ENCODE data around the gene BRIP1.

Gene BRIP1

DNA sequence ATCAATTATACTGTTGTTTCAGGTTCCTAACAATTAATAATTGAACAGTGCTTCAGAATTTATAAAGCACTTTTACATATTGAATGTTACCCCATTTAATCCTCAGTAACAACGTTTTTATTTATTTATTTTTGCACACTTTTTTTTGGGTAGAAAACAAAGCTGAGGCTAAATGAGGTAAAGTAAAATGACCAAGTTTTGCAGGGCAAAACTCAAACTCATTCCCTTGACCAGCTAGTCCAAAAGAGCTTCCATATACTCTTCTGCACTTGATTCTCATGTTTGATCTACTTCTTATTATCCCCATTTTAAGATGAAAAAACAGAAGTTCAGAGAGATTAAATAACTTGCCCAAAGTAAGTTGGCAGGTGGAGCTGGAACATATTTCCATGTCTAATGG lies 191.2 kb downstream of the BRIP1 start:
- Histone ChIP-seq H3K36me3 (ENCODE audit: control insufficient read depth in 2 of 2, insufficient read depth in 1 of 2, low read length in 2 of 2) (no peaks in the 10 kb centered on the region), H3K27ac (ENCODE audit: extremely low read depth, low read depth, low read length) (no peak overlapping the region), H3K9me3 (ENCODE audit: control insufficient read depth, insufficient read depth, low read depth, low read length) (no peaks in the 10 kb centered on the region), H3K4me1 (ENCODE audit: control insufficient read depth, insufficient read depth, low read length) (no peaks in the 10 kb centered on the region), H3K4me3 (ENCODE audit: low read depth, low read length) (no peak overlapping the region)
- ChIA-PET POLR2A (no interaction called here), CTCF (interaction anchor here (0.6 kb wide), 2 partner anchors 615 to 990 kb away, joined by 3 to 7 read pairs; no protein-coding TSS in a partner anchor)
- TF ChIP-seq ZNF791 (tag by site-specific recombination; IDR thresholded peaks at IDR 0.05) (no peak), SCRT2 (tag by site-specific recombination; IDR thresholded peaks at IDR 0.05) (no peak), ZFP37 (tag by site-specific recombination; IDR thresholded peaks at IDR 0.05) (no peak), KLF1 (tag by site-specific recombination; IDR thresholded peaks at IDR 0.05) (no peak), ZSCAN23 (tag by site-specific recombination; IDR thresholded peaks at IDR 0.05) (no peak), ZNF146 (tag by site-specific recombination; IDR thresholded peaks at IDR 0.05) (no peak), ZNF416 (tag by site-specific recombination; IDR thresholded peaks at IDR 0.05) (no peak), ZNF157 (tag by site-specific recombination; IDR thresholded peaks at IDR 0.05) (no peak)

GRCh38 chr17:61670691-61671090 lies 192.6 kb downstream of the BRIP1 start:
- Histone ChIP-seq H3K27ac (ENCODE audit: extremely low read depth, low read depth, low read length) (no peak overlapping the region), H3K4me1 (ENCODE audit: control insufficient read depth, insufficient read depth, low read length) (no peaks in the 10 kb centered on the region), H3K36me3 (ENCODE audit: control insufficient read depth in 2 of 2, insufficient read depth in 1 of 2, low read length in 2 of 2) (no peaks in the 10 kb centered on the region), H3K4me3 (ENCODE audit: low read depth, low read length) (no peak overlapping the region), H3K9me3 (ENCODE audit: control insufficient read depth, insufficient read depth, low read depth, low read length) (no peaks in the 10 kb centered on the region)
- TF ChIP-seq ZBTB17 (tag by site-specific recombination; IDR thresholded peaks at IDR 0.05): no peak
- no peak for TF ChIP-seq ZEB2 (tag by site-specific recombination; IDR thresholded peaks at IDR 0.05)
- no peak for TF ChIP-seq ZNF423 (tag by site-specific recombination; IDR thresholded peaks at IDR 0.05)
- TF ChIP-seq ZFP3 (tag by site-specific recombination; IDR thresholded peaks at IDR 0.05; ENCODE audit: low read depth): no peak
- no peak for TF ChIP-seq ZNF513 (tag by site-specific recombination; IDR thresholded peaks at IDR 0.05)
- TF ChIP-seq ZNF335 (tag by site-specific recombination; conservative IDR thresholded peaks at IDR 0.05): no peak
- TF ChIP-seq ZNF837 (tag by site-specific recombination; IDR thresholded peaks at IDR 0.05): no peak
- TF ChIP-seq ZNF518A (tag by site-specific recombination; conservative IDR thresholded peaks at IDR 0.05; ENCODE audit: low read depth): no peak
- no peak for TF ChIP-seq GLIS1 (tag by site-specific recombination; IDR thresholded peaks at IDR 0.05)
- no peak for TF ChIP-seq GFI1B (tag by site-specific recombination; IDR thresholded peaks at IDR 0.05)
- no peak for TF ChIP-seq ZFP37 (tag by site-specific recombination; IDR thresholded peaks at IDR 0.05)
- no peak for TF ChIP-seq ZNF175 (tag by site-specific recombination; IDR thresholded peaks at IDR 0.05)
- TF ChIP-seq, protein P1, sequence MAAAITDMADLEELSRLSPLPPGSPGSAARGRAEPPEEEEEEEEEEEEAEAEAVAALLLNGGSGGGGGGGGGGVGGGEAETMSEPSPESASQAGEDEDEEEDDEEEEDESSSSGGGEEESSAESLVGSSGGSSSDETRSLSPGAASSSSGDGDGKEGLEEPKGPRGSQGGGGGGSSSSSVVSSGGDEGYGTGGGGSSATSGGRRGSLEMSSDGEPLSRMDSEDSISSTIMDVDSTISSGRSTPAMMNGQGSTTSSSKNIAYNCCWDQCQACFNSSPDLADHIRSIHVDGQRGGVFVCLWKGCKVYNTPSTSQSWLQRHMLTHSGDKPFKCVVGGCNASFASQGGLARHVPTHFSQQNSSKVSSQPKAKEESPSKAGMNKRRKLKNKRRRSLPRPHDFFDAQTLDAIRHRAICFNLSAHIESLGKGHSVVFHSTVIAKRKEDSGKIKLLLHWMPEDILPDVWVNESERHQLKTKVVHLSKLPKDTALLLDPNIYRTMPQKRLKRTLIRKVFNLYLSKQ (tag by site-specific recombination; IDR thresholded peaks at IDR 0.05; ENCODE audit: borderline replicate concordance): no peak
- TF ChIP-seq, protein P2, sequence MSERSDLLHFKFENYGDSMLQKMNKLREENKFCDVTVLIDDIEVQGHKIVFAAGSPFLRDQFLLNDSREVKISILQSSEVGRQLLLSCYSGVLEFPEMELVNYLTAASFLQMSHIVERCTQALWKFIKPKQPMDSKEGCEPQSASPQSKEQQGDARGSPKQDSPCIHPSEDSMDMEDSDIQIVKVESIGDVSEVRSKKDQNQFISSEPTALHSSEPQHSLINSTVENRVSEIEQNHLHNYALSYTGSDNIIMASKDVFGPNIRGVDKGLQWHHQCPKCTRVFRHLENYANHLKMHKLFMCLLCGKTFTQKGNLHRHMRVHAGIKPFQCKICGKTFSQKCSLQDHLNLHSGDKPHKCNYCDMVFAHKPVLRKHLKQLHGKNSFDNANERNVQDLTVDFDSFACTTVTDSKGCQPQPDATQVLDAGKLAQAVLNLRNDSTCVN (tag by site-specific recombination; optimal IDR thresholded peaks at IDR 0.05): no peak
- TF ChIP-seq ZNF248 (tag by site-specific recombination; IDR thresholded peaks at IDR 0.05): no peak
- TF ChIP-seq ZNF48 (tag by site-specific recombination; IDR thresholded peaks at IDR 0.05): no peak
- ChIA-PET POLR2A (no interaction called here), CTCF (interaction anchor here (0.7 kb wide), 1 partner anchor 13 kb away, joined by 3 read pairs; no protein-coding TSS in a partner anchor)
